ENCODE data around the gene ZNF700.

ZNF700 gene

GRCh38 chr19:11971041-11971440 lies 46.1 kb downstream of the ZNF700 start:
- TF ChIP-seq CTCF (IDR thresholded peaks at IDR 0.05; ENCODE audit: borderline replicate concordance, insufficient read depth, low read depth, low read length) = no peak
- H3K4me3 ChIP-seq (ENCODE audit: low read depth, low read length) = no peak overlapping the region

DNA sequence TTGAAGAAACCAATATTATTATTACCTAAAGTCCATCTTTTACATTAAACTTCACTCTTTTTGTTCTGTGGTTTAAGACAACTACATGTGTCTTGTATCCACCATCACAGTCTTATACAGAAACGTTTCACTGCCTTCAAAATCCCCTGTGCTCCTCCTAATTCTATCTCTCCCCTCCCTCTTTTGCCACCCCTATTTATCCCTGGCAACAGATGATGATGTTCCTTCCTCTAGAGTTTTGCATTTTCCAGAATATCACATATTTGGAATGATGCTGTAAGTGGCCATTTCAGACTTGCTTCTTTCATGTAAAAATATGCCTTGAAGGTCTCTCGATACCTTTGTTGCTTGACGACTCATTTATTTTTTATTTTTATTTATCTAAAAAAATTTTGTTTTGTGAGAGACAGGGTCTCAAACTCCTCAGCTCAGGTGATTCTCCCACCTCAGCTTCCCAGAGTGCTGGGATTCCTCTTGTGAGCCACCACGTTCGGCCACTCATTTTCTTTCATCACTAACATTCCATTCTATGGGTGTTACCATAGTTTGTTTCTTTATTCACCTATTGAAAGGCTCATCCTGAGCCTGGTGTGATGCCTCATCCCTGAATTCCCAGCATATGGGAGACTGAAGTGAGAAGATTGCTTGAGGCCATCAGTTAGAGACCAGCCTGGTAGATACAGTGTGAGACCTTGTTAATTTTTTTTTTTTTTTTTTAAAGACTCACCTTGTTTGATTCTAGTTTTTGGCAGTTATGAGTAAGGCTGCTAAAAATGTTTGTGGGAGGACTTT lies 48.3 kb downstream of the ZNF700 start:
- no peak overlapping the region for H3K4me3 ChIP-seq (ENCODE audit: low read depth, low read length)

GRCh38 chr19:11978492-11979100 lies 53.7 kb downstream of the ZNF700 start:
- no peak for TF ChIP-seq CTCF (IDR thresholded peaks at IDR 0.05; ENCODE audit: borderline replicate concordance, insufficient read depth, low read depth, low read length)
- H3K4me3 ChIP-seq (ENCODE audit: low read depth, low read length) = no peak overlapping the region

More for the DNA sequence above, 48.3 kb downstream of the ZNF700 start:
- no peak for TF ChIP-seq CTCF (IDR thresholded peaks at IDR 0.05; ENCODE audit: borderline replicate concordance, insufficient read depth, low read depth, low read length)

GRCh38 chr19:11979527-11979926 lies 54.6 kb downstream of the ZNF700 start:
- no peak for TF ChIP-seq CTCF (IDR thresholded peaks at IDR 0.05; ENCODE audit: borderline replicate concordance, insufficient read depth, low read depth, low read length)
- no peak overlapping the region for H3K4me3 ChIP-seq (ENCODE audit: low read depth, low read length)

GRCh38 chr19:11982526-11982925 lies 57.6 kb downstream of the ZNF700 start:
- TF ChIP-seq CTCF (IDR thresholded peaks at IDR 0.05; ENCODE audit: borderline replicate concordance, insufficient read depth, low read depth, low read length) = no peak
- no peak overlapping the region for H3K4me3 ChIP-seq (ENCODE audit: low read depth, low read length)

DNA sequence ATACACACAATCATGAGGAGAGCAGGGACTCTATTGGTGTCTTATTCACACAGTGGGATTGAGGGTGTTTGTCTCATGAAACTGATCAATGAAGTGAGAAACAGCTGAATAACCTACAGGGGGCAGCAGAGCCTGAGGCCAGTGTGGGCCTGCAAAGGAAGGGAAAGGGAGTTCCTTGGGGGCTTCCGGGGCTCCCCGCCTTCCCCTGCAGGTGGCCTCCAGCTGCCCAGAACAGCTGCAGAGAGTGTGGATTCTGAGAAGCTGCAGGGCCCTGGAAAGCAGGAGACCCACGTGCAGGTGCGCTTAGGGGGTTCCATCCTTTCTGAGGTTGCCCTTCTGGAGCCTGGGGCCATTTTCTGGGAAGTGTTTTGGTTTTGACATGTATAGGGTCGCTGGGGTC lies 60.1 kb downstream of the ZNF700 start:
- no peak for TF ChIP-seq CTCF (IDR thresholded peaks at IDR 0.05; ENCODE audit: borderline replicate concordance, insufficient read depth, low read depth, low read length)
- no peak overlapping the region for H3K4me3 ChIP-seq (ENCODE audit: low read depth, low read length)

GRCh38 chr19:11986754-11987153 lies 61.8 kb downstream of the ZNF700 start:
- H3K4me3 ChIP-seq (ENCODE audit: low read depth, low read length) = no peak overlapping the region
- TF ChIP-seq CTCF (IDR thresholded peaks at IDR 0.05; ENCODE audit: borderline replicate concordance, insufficient read depth, low read depth, low read length) = no peak
